CD8-positive, alpha-beta memory T cell (primary cell): ENCODE data around the gene GAPT. TPM values are rescaled to one million over a fixed set of nuclear protein-coding genes. Genes with fewer than 3 reads are reported as not detected.

ENCODE experiments used
- CTCF ChIA-PET: fragments of 350-600 bp; sonication (Branson Sonifier 250); formaldehyde crosslinking; loops from one replicate; lab custom pipeline; 2021; ENCODE audit warnings: antibody characterized with exemption; lab: Charles Lee
- POLR2A ChIA-PET: fragments of 350-600 bp; sonication (Branson Sonifier 250); formaldehyde crosslinking; loops from one replicate; lab custom pipeline; 2021; ENCODE audit warnings: antibody characterized with exemption; lab: Charles Lee
- DNase-seq, 5 donors: peaks; one replicate each; pipeline versions ENCODE4 v3.0.0 to v3.0.0-alpha.2; 2020 to 2022; ENCODE audit warnings: mixed read lengths in 1 of 5
- H3K27ac ChIP-seq: one replicate; pipeline ENCODE4 v1.7.0; 2013; ENCODE audit warnings: low read depth, mild to moderate bottlenecking, low read length, moderate library complexity
- H3K27me3 ChIP-seq: 2 replicates; pipeline ENCODE4 v1.7.0; 2013; ENCODE audit warnings: low read length, mild to moderate bottlenecking; ENCODE audit not compliant: insufficient read depth, poor library complexity, severe bottlenecking
- H3K36me3 ChIP-seq: 2 replicates; pipeline ENCODE4 v1.7.0; 2013; ENCODE audit warnings: mild to moderate bottlenecking, low read length, moderate library complexity; ENCODE audit not compliant: insufficient read depth
- H3K4me1 ChIP-seq: 2 replicates; pipeline ENCODE4 v1.7.0; 2013; ENCODE audit warnings: mild to moderate bottlenecking, low read length, moderate library complexity; ENCODE audit not compliant: insufficient read depth
- H3K4me3 ChIP-seq: 2 replicates; pipeline ENCODE4 v1.7.0; 2013; ENCODE audit warnings: mild to moderate bottlenecking, low read length
- H3K9me3 ChIP-seq: 2 replicates; pipeline ENCODE4 v1.7.0; 2013; ENCODE audit warnings: mild to moderate bottlenecking, low read length
- H3K27ac Mint-ChIP-seq, 8 donors: one replicate each; pipeline ENCODE4 v1.8.0; 2020 to 2021; ENCODE audit warnings: mixed read lengths in 8 of 8, mild to moderate bottlenecking in 6 of 8, inconsistent platforms in 3 of 8, moderate library complexity in 3 of 8
- H3K27me3 Mint-ChIP-seq, 2 donors: one replicate each; pipeline ENCODE4 v1.8.0; 2020 to 2021; ENCODE audit warnings: mixed read lengths in 2 of 2, mild to moderate bottlenecking in 1 of 2, moderate library complexity in 1 of 2
- H3K36me3 Mint-ChIP-seq, 3 donors: one replicate each; pipeline ENCODE4 v1.8.0; 2020 to 2021; ENCODE audit warnings: mixed read lengths in 3 of 3, inconsistent platforms in 1 of 3, mild to moderate bottlenecking in 1 of 3
- H3K4me1 Mint-ChIP-seq, 3 donors: one replicate each; pipeline ENCODE4 v1.8.0; 2020 to 2021; ENCODE audit warnings: mixed read lengths in 3 of 3, inconsistent platforms in 1 of 3, mild to moderate bottlenecking in 1 of 3
- H3K4me3 Mint-ChIP-seq, 7 donors: one replicate each; pipeline ENCODE4 v1.8.0; 2020 to 2021; ENCODE audit warnings: mixed read lengths in 7 of 7, mild to moderate bottlenecking in 6 of 7, moderate library complexity in 4 of 7, inconsistent platforms in 2 of 7
- H3K9me3 Mint-ChIP-seq, 5 donors: one replicate each; pipeline ENCODE4 v1.8.0; 2020 to 2022; ENCODE audit warnings: mixed read lengths in 5 of 5, mild to moderate bottlenecking in 3 of 5, moderate library complexity in 2 of 5, inconsistent platforms in 1 of 5
- polyA plus RNA-seq: library from polyadenylated mRNA; unstranded; fragments of 300-500 nt; fragmentation: Illumina TruSeq; gene quantifications from one replicate; pipeline ENCODE4 v1.2.3, GENCODE V29; 2021
- total RNA-seq, 2 experiments: library from RNA; stranded (reverse); gene quantifications; one replicate each; pipeline ENCODE4 v1.2.3, GENCODE V29; 2021

GAPT gene
- total and polyA plus RNA-seq, 3 experiments from 2014 or later, result 0.26 to 1.3 TPM; not detected in 1

GRCh38 chr5:58458141-58458742 is 33.0 kb upstream of the GAPT start:
- POLR2A ChIA-PET, result no interaction called here
- H3K27me3 Mint-ChIP-seq, result peaks cover 19 to 20% of the 10 kb centered on the region in 2 donors
- H3K4me1 ChIP-seq, result peaks cover 11% of the 10 kb centered on the region

GRCh38 chr5:58458743-58459145 is 32.5 kb upstream of the GAPT start:
- no peaks in the 10 kb centered on the region for H3K9me3 ChIP-seq
- H3K36me3 ChIP-seq, result no peaks in the 10 kb centered on the region
- H3K4me3 ChIP-seq, result peak overlapping the region; percentile 69
- DNase-seq, result peak in 1 of 5 donors; percentile 39
- Mint-ChIP-seq H3K4me3 (peak overlapping the region; percentile 84 to 92 (median 87)), H3K9me3 (no peaks in the 10 kb centered on the region), H3K27ac (peak overlapping the region in 6 of 8 donors; percentile 38 to 86 (median 68)), H3K4me1 (peaks cover 13 to 17% (median 17%) of the 10 kb centered on the region in 3 donors), H3K36me3 (peaks cover 0 to 1% (median 0%) of the 10 kb centered on the region in 3 donors), H3K27me3 (peaks cover 19 to 20% of the 10 kb centered on the region in 2 donors)
- ChIA-PET POLR2A (no interaction called here), CTCF (interaction anchor here (3.7 kb wide), 1 partner anchor 1160 kb away, joined by 41 read pairs; no protein-coding TSS in a partner anchor)
- no peak overlapping the region for H3K27ac ChIP-seq
- H3K4me1 ChIP-seq, result peaks cover 11% of the 10 kb centered on the region
- H3K27me3 ChIP-seq, result no peaks in the 10 kb centered on the region

More at GRCh38 chr5:58458141-58458742, 33.0 kb upstream of the GAPT start:
- Mint-ChIP-seq H3K36me3 (peaks cover 0 to 1% (median 0%) of the 10 kb centered on the region in 3 donors), H3K4me1 (peaks cover 13 to 17% (median 17%) of the 10 kb centered on the region in 3 donors), H3K9me3 (no peaks in the 10 kb centered on the region), H3K4me3 (peak overlapping the region in 6 of 7 donors; percentile 42 to 92 (median 85)), H3K27ac (peak overlapping the region in 1 of 8 donors; percentile 38)
- H3K4me3 ChIP-seq, result no peak overlapping the region
- no peaks in the 10 kb centered on the region for H3K36me3 ChIP-seq
- H3K9me3 ChIP-seq, result no peaks in the 10 kb centered on the region
- CTCF ChIA-PET, result no interaction called here
- peak in 1 of 5 donors; percentile 4 for DNase-seq
- no peaks in the 10 kb centered on the region for H3K27me3 ChIP-seq
- no peak overlapping the region for H3K27ac ChIP-seq

GRCh38 chr5:58459146-58460001 is 31.9 kb upstream of the GAPT start:
- Mint-ChIP-seq H3K9me3 (no peaks in the 10 kb centered on the region), H3K27ac (peak overlapping the region; percentile 38 to 92 (median 80)), H3K4me3 (peak overlapping the region; percentile 84 to 93 (median 87)), H3K27me3 (peaks cover 19 to 22% of the 10 kb centered on the region in 2 donors), H3K4me1 (peaks cover 13 to 17% (median 17%) of the 10 kb centered on the region in 3 donors), H3K36me3 (peaks cover 0 to 1% (median 0%) of the 10 kb centered on the region in 3 donors)
- H3K9me3 ChIP-seq, result no peaks in the 10 kb centered on the region
- H3K27ac ChIP-seq, result peak overlapping the region; percentile 52
- peaks cover 11% of the 10 kb centered on the region for H3K4me1 ChIP-seq
- peak overlapping the region; percentile 69 for H3K4me3 ChIP-seq
- POLR2A ChIA-PET, result no interaction called here
- DNase-seq, result peak in 1 of 5 donors; percentile 51
- CTCF ChIA-PET, result interaction anchor here (1.8 to 3.7 kb wide), 2 partner anchors 1118 to 1160 kb away, joined by 6 to 41 read pairs; no protein-coding TSS in a partner anchor
- no peaks in the 10 kb centered on the region for H3K36me3 ChIP-seq
- no peaks in the 10 kb centered on the region for H3K27me3 ChIP-seq

- ChIA-PET POLR2A (no interaction called here), CTCF (interaction anchor here (0.8 to 3.7 kb wide), 9 partner anchors 10 to 1559 kb away, joined by 3 to 41 read pairs (median 5); no protein-coding TSS in a partner anchor)
- peak within 1 kb of the TSS; percentile 38 to 96 (median 82) for H3K27ac Mint-ChIP-seq
- H3K4me3 Mint-ChIP-seq, result peak within 1 kb of the TSS; percentile 84 to 93 (median 87)
- H3K27me3 ChIP-seq, result no peaks in the 10 kb centered on the region
- no peaks in the 10 kb centered on the region for H3K9me3 ChIP-seq
- H3K27ac ChIP-seq, result peak within 1 kb of the TSS; percentile 52
- peaks cover 11% of the 10 kb centered on the region for H3K4me1 ChIP-seq
- H3K9me3 Mint-ChIP-seq, result no peaks in the 10 kb centered on the region
- H3K27me3 Mint-ChIP-seq, result peaks cover 19 to 22% of the 10 kb centered on the region in 2 donors
- peaks cover 0 to 1% (median 0%) of the 10 kb centered on the region in 3 donors for H3K36me3 Mint-ChIP-seq
- peaks cover 13 to 17% (median 17%) of the 10 kb centered on the region in 3 donors for H3K4me1 Mint-ChIP-seq
- no peaks in the 10 kb centered on the region for H3K36me3 ChIP-seq
- H3K4me3 ChIP-seq, result peak within 1 kb of the TSS; percentile 69
- peak; percentile 80 to 93 (median 87) for DNase-seq
These were observed 31.1 kb upstream of the GAPT start, which contains the start of gene PLK2 for GRCh38 chr5:58460002-58460731. Gene PLK2, minus strand, starts transcription at chr5:58460086. Its CDS starts 127 bp downstream, at chr5:58459959.

- Mint-ChIP-seq H3K27ac (peak overlapping the region; percentile 38 to 96 (median 78)), H3K4me1 (peaks cover 13 to 17% (median 17%) of the 10 kb centered on the region in 3 donors), H3K36me3 (peaks cover 0 to 1% (median 0%) of the 10 kb centered on the region in 3 donors), H3K27me3 (peaks cover 19 to 22% of the 10 kb centered on the region in 2 donors), H3K9me3 (no peaks in the 10 kb centered on the region), H3K4me3 (peak overlapping the region; percentile 84 to 93 (median 87))
- Histone ChIP-seq H3K4me3 (peak overlapping the region; percentile 69), H3K9me3 (no peaks in the 10 kb centered on the region), H3K27me3 (no peaks in the 10 kb centered on the region), H3K4me1 (peaks cover 11% of the 10 kb centered on the region), H3K27ac (peak overlapping the region; percentile 52), H3K36me3 (no peaks in the 10 kb centered on the region)
- ChIA-PET POLR2A (no interaction called here), CTCF (interaction anchor here (0.7 to 3.7 kb wide), 13 partner anchors 11 to 1559 kb away, joined by 3 to 41 read pairs (median 4); no protein-coding TSS in a partner anchor)
- peak; percentile 75 to 87 (median 78) for DNase-seq
These were observed 30.4 kb upstream of the GAPT start for GRCh38 chr5:58460732-58461286.

- H3K4me1 ChIP-seq, result peaks cover 11% of the 10 kb centered on the region
- Mint-ChIP-seq H3K9me3 (no peaks in the 10 kb centered on the region), H3K4me3 (peak overlapping the region in 1 of 7 donors; percentile 42), H3K4me1 (peaks cover 13 to 17% (median 17%) of the 10 kb centered on the region in 3 donors), H3K27me3 (peaks cover 19 to 20% of the 10 kb centered on the region in 2 donors), H3K36me3 (no peaks in the 10 kb centered on the region), H3K27ac (peak overlapping the region in 1 of 8 donors; percentile 16)
- no peaks in the 10 kb centered on the region for H3K9me3 ChIP-seq
- POLR2A ChIA-PET, result no interaction called here
- H3K4me3 ChIP-seq, result no peak overlapping the region
- H3K27ac ChIP-seq, result no peak overlapping the region
- H3K36me3 ChIP-seq, result no peaks in the 10 kb centered on the region
- no peaks in the 10 kb centered on the region for H3K27me3 ChIP-seq
- CTCF ChIA-PET, result interaction anchor here (1.7 to 3.7 kb wide), 2 partner anchors 682 to 1163 kb away, joined by 9 to 41 read pairs; no protein-coding TSS in a partner anchor
- no peak for DNase-seq
These were observed 29.1 kb upstream of the GAPT start for GRCh38 chr5:58462154-58462553.
